Right lobe of liver (tissue), 4 donors: ENCODE data around the gene FAM3A.

Source experiments
- POLR2A ChIP-seq: fragments of 450-650 bp; IDR thresholded peaks from one replicate; pipeline ENCODE4 v1.6.1; 2017; ENCODE audit warnings: antibody characterized with exemption, mild to moderate bottlenecking
- TF ChIP-seq, protein P1 (sequence below), 4 donors: fragments of 200-600 bp in 3 of 4; fragments of 450-650 bp in 1 of 4; IDR thresholded peaks; one replicate each; pipeline versions ENCODE4 v1.5.1 to v1.8.0; 2016 to 2022; ENCODE audit warnings: antibody characterized with exemption in 4 of 4, mild to moderate bottlenecking in 2 of 4
- donor health status: DM: no; HTN: no; CAD: no.
- donor health status: DM: no; HTN: no; CAD: no.
- donor health status: DM: no; HTN: yes; CAD: no.

DNA sequence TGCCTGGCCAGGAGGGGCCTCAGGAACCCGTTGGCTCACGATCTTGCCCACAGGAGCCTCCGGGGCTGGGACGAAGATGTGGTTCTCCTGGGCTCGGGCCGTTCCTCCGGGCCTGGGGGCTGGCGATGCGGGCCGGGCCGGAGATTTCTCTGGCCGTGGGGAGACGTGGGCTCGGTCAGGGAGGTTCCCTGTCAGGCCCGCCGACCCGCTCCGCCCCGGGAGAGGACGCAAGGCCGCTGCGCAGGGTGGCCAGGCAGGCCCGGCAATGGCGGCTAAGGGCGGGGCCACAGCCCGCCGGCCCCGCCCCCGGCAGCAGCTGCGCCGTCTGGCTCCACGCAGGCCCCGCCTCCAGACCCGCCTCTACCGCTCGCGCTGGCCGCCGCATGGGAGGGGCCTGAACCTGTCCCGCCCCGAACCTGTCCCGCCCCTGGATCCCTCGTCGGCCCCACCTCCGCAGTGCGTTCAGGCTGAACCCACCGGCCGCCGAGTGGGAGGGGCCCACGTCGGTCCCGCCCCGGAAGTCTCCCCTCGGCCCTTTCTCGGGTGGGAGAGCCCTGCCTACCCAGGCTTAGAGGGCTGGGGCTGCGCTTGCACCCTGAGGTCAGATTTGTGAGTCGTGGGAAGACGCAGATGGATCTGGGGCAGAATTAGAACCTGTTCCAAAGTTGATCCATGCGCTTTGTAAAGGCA lies at the start of gene FAM3A:
- TF ChIP-seq, protein P1, sequence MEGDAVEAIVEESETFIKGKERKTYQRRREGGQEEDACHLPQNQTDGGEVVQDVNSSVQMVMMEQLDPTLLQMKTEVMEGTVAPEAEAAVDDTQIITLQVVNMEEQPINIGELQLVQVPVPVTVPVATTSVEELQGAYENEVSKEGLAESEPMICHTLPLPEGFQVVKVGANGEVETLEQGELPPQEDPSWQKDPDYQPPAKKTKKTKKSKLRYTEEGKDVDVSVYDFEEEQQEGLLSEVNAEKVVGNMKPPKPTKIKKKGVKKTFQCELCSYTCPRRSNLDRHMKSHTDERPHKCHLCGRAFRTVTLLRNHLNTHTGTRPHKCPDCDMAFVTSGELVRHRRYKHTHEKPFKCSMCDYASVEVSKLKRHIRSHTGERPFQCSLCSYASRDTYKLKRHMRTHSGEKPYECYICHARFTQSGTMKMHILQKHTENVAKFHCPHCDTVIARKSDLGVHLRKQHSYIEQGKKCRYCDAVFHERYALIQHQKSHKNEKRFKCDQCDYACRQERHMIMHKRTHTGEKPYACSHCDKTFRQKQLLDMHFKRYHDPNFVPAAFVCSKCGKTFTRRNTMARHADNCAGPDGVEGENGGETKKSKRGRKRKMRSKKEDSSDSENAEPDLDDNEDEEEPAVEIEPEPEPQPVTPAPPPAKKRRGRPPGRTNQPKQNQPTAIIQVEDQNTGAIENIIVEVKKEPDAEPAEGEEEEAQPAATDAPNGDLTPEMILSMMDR (IDR thresholded peaks at IDR 0.05) = no peak
- TF ChIP-seq POLR2A = peak; percentile 82
